Uterus (tissue), 4 donors: Measurements from ENCODE around the gene CAPZB. TPM values are rescaled to one million over a fixed set of nuclear protein-coding genes. Genes with fewer than 3 reads are reported as not detected.

Experiments used
- DNase-seq, 2 donors: peaks; one replicate each; pipeline ENCODE4 v3.0.0-alpha.2; 2019 to 2020
- H3K27ac ChIP-seq, 2 donors: fragments of 200-600 bp; sonication (generic); 1 replicate in 1 of 2; 2 replicates in 1 of 2; pipeline ENCODE4 v1.5.1; 2016 to 2018
- H3K27me3 ChIP-seq, 2 donors: fragments of 200-600 bp; sonication (generic); one replicate each; pipeline ENCODE4 v1.5.1; 2018 to 2019; ENCODE audit warnings: control low read depth in 1 of 2
- H3K36me3 ChIP-seq, 2 donors: fragments of 200-600 bp; sonication (generic); one replicate each; pipeline ENCODE4 v1.5.1; 2019; ENCODE audit warnings: control low read depth in 1 of 2
- H3K4me1 ChIP-seq, 2 donors: fragments of 200-600 bp; sonication (generic); one replicate each; pipeline ENCODE4 v1.5.1; 2018 to 2019; ENCODE audit warnings: control low read depth in 1 of 2
- H3K4me3 ChIP-seq, 2 donors: fragments of 200-600 bp; sonication (generic); 1 replicate in 1 of 2; 2 replicates in 1 of 2; pipeline ENCODE4 v1.5.1; 2018 to 2019; ENCODE audit warnings: mild to moderate bottlenecking in 1 of 2
- H3K9me3 ChIP-seq, 2 donors: fragments of 200-600 bp; sonication (generic); one replicate each; pipeline ENCODE4 v1.5.1; 2019; ENCODE audit warnings: control low read depth in 1 of 2
- POLR2A ChIP-seq, 2 donors: fragments of 450-650 bp; IDR thresholded peaks; one replicate each; pipeline ENCODE4 v1.6.1; 2016; ENCODE audit warnings: antibody characterized with exemption in 2 of 2, mild to moderate bottlenecking in 1 of 2, moderate library complexity in 1 of 2
- intact Hi-C: fragments of 100-400 bp; cut with DNase I; formaldehyde crosslinking; loops from one replicate; pipeline ENCODE4 v1.15.1; 2023; ENCODE audit warnings: low total_unique reads
- small RNA-seq: library from RNA; depleted of rRNA; stranded (forward); fragments of <200 nt; gene quantifications from one replicate; pipeline ENCODE3, GENCODE V24; 2016
- total RNA-seq, 4 donors: library from RNA; depleted of rRNA in 3 of 4; stranded (reverse); fragments of >200 nt in 3 of 4; gene quantifications; one replicate each; pipeline versions ENCODE4 v1.1.0 to v1.2.4, GENCODE V29; 2014 to 2023
- TF ChIP-seq, protein P1 (sequence below), 4 experiments: fragments of 200-600 bp in 2 of 4; fragments of 450-650 bp in 2 of 4; sonication (generic) in 2 of 4; IDR thresholded peaks; one replicate each; pipeline ENCODE4 v1.5.1; 2016 to 2019; ENCODE audit warnings: antibody characterized with exemption in 4 of 4, mild to moderate bottlenecking in 2 of 4, moderate library complexity in 1 of 4
- donor health status: DM: yes; HTN: yes; CAD: no.

Gene CAPZB
- total RNA-seq, 4 donors from 2014 or later, result 94.4 to 281 (median 141) TPM

DNA sequence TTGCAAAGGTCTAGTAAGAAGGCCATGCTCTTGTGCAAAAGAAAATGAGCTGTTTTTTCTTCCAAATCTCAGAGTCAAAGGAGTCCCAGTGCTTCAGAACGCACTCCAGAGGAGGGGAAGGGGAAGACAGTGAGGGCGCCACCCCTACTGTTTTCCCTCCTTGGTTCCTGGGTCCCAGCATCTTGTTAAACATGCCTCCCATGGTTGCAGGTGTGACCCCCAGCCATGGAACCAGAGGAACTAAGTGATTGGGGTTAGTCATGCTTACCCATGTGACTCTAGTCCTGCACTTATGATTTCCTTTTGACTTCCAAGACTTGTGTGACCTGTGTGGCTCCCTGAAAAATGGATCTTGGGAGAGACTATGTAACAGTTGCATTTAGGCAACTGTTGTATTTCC is 190.7 kb downstream of the CAPZB start:
- H3K36me3 ChIP-seq, result no peaks in the 10 kb centered on the region
- H3K27me3 ChIP-seq, result no peaks in the 10 kb centered on the region
- peaks cover 0 to 5% of the 10 kb centered on the region in 2 donors for H3K9me3 ChIP-seq
- intact Hi-C loops, result no loop called here
- no peak for DNase-seq
- H3K27ac ChIP-seq, result no peak overlapping the region
- no peaks in the 10 kb centered on the region for H3K4me1 ChIP-seq
- H3K4me3 ChIP-seq, result no peak overlapping the region
- no peak for TF ChIP-seq POLR2A (IDR thresholded peaks at IDR 0.05)
- TF ChIP-seq, protein P1, sequence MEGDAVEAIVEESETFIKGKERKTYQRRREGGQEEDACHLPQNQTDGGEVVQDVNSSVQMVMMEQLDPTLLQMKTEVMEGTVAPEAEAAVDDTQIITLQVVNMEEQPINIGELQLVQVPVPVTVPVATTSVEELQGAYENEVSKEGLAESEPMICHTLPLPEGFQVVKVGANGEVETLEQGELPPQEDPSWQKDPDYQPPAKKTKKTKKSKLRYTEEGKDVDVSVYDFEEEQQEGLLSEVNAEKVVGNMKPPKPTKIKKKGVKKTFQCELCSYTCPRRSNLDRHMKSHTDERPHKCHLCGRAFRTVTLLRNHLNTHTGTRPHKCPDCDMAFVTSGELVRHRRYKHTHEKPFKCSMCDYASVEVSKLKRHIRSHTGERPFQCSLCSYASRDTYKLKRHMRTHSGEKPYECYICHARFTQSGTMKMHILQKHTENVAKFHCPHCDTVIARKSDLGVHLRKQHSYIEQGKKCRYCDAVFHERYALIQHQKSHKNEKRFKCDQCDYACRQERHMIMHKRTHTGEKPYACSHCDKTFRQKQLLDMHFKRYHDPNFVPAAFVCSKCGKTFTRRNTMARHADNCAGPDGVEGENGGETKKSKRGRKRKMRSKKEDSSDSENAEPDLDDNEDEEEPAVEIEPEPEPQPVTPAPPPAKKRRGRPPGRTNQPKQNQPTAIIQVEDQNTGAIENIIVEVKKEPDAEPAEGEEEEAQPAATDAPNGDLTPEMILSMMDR (IDR thresholded peaks at IDR 0.05), result no peak

DNA sequence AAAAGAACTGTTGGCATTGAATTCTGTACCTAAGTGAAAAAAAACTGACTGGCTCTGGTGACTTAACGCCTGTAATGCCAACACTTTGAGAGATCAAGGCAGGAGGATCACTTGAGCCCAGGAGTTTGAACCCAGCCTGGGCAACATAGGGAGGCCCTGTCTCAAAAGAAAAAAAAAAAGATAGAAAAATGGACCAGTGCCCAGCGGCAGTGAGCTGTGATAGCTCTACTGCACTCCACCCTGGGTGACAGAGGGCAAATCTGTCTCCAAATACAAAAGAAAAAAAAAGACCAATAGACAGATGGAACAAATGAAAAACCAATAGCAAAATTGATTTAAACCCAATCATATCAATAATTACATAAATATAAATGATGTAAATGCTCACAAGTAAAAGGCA is 196.1 kb downstream of the CAPZB start:
- no peak for TF ChIP-seq POLR2A (IDR thresholded peaks at IDR 0.05)
- TF ChIP-seq, protein P1 (IDR thresholded peaks at IDR 0.05), result no peak
- intact Hi-C loops, result no loop called here
- no peak overlapping the region for H3K4me3 ChIP-seq

More for the DNA sequence above, 196.1 kb downstream of the CAPZB start:
- Histone ChIP-seq H3K36me3 (no peaks in the 10 kb centered on the region), H3K4me1 (no peaks in the 10 kb centered on the region), H3K9me3 (no peaks in the 10 kb centered on the region), H3K27ac (no peak overlapping the region), H3K27me3 (no peaks in the 10 kb centered on the region)
- DNase-seq, result no peak

Small RNAs within 50 kb of the gene (small RNA-seq; reads per million reads assigned to genes)
- gene RN7SL277P (not detected), gene RNU4-28P (not detected), gene RNU6-1099P (not detected)

Other genes starting within 250 kb of the CAPZB start
- gene EMC1, start 234.0 kb downstream of the CAPZB start, total RNA-seq, result 10 to 100 TPM; 19.4 to 63.9 (median 41.3) TPM
- gene MRTO4, start 233.7 kb downstream of the CAPZB start, total RNA-seq, result 10 to 100 TPM in 3 of 4 donors, 1 to 10 TPM in 1; 4.1 to 34.6 (median 15.9) TPM
- 1 to 10 TPM in 2 of 4 donors, not detected in 2; 1.2 to 4.3 TPM for gene AKR7A3, start 196.8 kb downstream of the CAPZB start, total RNA-seq
- 100 to 1,000 TPM in 1 of 4 donors, 10 to 100 TPM in 2, 1 to 10 TPM in 1; 5.6 to 108 (median 33.6) TPM for gene AKR7A2, start 173.4 kb downstream of the CAPZB start, total RNA-seq
- 10 to 100 TPM in 2 of 4 donors, 1 to 10 TPM in 1, under 1 TPM in 1; 0.88 to 18.1 (median 8.2) TPM for gene SLC66A1, start 173.2 kb downstream of the CAPZB start, total RNA-seq
- gene NBL1, start 158.8 kb upstream of the CAPZB start, total RNA-seq, result 100 to 1,000 TPM in 1 of 4 donors, 10 to 100 TPM in 3; 54.1 to 222 (median 71.1) TPM
- gene HTR6, start 179.3 kb upstream of the CAPZB start, total RNA-seq, result not detected